ENCODE data around the gene GPC5.

DNA sequence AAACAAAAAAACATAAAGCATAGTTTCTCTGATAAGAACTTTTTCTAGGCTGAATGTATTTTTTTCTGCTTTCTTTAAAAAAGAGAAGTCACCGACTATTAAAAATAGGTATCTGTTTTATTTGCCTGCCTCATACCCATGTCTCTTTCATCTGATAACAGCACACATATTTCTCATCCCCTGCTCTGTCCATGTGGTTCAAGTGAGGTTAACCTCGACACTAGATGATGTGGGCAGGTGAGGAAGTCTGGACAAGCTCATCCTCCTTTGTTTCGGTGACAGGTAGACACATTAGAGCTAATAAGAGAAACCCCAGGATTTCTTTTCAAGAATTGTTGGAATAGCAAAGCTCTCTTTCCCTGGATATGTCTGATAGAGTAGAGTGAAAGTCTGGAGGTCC, 222.7 kb downstream of the GPC5 start:
- TF ChIP-seq EZH2phosphoT487 (IDR thresholded peaks at IDR 0.05; ENCODE audit: insufficient read depth, low read depth) (no peak), EZH2 (IDR thresholded peaks at IDR 0.05; ENCODE audit: insufficient read depth, poor library complexity, severe bottlenecking) (no peak)

Data from GM23248 (cell line).